NCI-H510A (cell line): ENCODE data around the gene PARP8.
"Not testable (repeated sequence)": the region's sequence is repeated elsewhere in the genome, so short reads cannot be mapped to it uniquely, and the experiment has no call there.

Experiments
- DNase-seq: peaks from one replicate; lab custom pipeline; 2025; lab: John Stamatoyannopoulos, UW

PARP8 gene

GRCh38 chr5:50687548-50687947, 21.1 kb downstream of the PARP8 start:
- no peak for DNase-seq

- DNase-seq: no peak
These were observed 25.1 kb downstream of the PARP8 start for GRCh38 chr5:50691399-50692016.

DNA sequence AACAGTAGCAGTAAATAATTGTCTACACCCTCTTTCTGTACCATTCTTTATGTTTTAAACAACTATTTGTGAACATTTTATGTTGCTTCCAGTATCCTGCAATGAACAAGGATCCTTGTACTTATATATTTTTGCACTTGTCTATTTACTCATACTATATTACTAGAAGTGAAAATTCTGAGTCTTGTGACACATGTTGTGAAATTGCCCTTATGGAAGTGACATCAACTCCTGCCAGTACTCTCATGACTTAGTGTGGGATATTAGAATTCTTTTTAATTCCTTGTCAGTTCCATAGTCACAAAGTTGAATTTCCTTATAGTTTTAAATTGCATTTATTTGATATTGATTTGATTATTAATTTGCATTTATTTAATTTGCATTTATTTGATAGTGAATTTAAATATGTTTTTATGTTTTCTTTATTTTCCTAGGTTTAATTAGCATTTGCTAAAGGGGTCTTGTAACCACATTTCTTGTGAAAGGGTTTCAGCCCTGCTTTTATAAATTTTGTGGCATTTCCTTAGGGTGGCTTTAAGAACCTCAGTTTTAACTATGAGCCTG, 27.7 kb downstream of the PARP8 start:
- DNase-seq: no peak

GRCh38 chr5:50694626-50695025, 28.2 kb downstream of the PARP8 start:
- not testable (repeated sequence) for DNase-seq

DNA sequence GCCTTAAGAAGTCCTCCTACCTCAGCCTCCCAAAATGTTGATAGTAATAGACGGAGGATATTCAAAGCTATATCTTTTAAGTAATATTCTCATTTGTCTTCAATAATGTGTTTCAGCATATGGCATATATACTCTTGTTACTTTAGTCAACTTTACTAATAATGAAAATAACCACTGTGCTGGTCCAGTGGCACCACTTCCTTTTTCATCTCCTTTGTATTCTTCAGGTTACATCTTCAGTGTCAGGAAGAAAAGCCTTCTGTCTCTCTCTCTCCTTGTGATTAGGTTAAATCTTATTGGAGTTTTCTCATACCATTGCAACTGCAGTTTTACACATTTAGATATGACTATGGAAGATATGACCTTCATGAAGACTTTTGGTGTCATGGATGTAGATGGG, 31.3 kb downstream of the PARP8 start:
- no peak for DNase-seq

DNA sequence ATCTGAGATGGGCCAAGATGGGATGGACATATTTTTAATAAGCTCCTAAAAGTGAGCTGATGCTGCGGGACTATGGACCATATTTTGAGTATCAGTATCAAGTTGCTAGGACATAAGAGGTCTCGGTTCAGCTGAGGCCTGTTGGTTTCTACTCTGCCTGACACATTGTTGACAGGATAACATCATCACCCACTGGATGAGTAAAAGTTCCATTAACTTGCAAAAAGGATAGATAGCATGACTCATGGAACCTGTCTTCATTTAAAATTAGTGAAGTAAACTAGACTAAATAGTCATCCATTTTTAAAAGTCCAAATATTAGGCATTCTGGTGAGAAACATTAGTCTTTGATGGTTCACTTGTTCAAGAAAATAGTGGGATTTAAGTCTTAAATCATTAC, 33.3 kb downstream of the PARP8 start:
- DNase-seq: no peak

DNA sequence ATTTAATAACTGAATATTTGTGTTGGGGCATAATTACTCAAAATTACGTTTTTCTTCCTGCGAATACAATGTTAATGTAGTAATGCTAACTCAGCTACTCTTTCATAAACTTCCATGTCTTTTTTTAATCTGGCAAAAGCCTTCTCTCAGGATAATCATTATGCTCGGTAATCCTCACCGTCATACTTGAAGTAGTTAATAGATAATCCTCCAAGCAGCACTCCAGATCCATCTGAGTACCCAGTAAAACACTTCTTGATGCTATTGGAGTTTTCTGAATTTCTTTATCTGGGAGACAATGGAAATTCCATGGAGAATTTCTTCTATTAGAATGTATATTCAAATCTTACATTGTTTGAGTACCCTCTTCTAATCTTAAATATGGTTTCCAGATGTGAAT, 34.3 kb downstream of the PARP8 start:
- DNase-seq: no peak

DNA sequence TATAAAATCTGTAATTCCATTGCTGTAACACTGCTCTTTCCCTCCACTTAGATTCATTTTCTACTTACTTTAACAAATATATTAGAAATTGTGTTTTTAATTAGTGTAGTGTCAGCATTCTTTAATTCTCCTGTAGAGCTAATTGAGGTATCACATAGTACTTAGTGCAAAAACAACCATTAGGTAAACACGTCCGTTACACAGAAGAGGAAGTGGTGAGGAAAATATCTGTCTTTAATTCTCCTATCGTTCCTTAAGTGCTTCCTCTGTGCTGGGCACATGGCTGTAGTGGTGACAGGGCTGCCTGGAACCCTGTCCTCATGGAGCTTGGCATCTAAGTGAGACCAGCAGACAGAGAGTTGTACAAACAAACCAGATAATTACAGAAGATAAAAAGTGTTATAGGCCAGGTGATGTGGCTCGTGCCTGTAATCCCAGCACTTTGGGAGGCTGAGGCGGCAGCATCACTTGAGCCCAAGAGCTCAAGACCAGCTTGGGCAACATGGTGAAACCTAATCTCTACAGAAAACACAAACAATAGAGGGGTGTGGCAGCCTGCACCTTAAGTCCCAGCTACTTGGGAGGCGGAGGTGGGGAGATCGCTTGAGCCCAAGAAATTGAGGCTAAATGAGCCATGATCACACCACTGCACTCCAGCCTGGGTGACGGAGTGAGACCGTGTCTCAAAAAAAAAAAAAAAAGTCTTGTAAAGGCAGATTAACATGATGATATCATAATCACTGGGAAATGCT, 36.4 kb downstream of the PARP8 start:
- DNase-seq: no peak

- DNase-seq: no peak
These were observed 36.9 kb downstream of the PARP8 start for GRCh38 chr5:50703367-50703666.

DNA sequence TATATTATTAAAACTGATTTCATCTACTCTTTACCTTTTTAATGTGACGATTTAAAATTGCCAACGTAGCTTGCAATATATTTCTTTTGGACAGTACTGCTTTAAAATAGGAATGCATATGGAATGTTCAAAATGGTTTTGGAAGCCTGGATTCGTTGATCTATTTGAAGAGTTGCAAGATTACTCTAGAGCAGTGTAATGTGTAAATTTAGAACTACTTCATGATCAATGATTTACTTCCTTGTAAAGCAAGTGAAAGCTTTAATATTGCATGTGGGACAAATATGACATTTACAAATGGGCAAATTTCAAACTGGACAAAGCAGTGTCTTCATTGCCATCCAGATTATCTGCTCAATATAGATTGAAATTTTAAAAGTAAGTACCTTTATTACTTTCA, 38.3 kb downstream of the PARP8 start:
- DNase-seq: no peak

GRCh38 chr5:50709471-50709870, 43.0 kb downstream of the PARP8 start:
- no peak for DNase-seq

DNA sequence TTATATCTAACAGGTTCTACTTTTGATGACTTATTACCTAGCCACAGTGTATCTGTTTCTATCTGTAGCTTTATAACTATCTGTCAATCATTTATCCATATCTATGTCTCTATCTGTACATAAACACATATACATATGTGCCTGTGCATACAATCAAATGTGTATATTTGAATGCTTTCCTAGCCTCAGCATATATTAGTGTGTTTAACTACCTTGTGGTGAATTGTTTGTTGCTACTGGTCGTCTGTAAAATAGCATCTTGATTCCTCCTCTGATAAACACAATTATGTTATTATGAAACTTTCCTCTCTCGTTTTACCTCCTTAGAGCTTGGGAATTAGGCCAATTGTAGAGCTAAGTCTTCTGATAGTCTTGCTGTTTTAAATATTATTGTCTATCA, 44.4 kb downstream of the PARP8 start:
- no peak for DNase-seq

DNA sequence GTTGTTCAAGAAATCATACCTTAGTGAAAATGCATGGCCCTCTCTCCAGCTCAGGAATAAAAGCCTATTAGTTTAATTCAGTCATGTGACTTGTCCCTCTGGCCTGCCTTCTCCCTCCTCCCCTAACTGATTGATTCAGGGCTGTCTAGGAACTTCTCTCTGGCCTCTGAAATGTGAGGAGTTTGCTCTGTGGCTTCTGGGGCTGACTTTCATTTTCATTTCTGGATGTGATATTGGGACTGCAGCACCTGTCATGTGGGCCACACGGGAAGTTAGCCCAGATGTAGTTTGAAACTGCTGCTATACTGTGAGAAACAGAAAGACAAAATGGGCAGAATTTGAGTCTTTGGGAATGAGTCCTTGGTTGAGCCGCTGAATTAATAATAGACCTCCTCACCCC, 44.8 kb downstream of the PARP8 start:
- DNase-seq: no peak

DNA sequence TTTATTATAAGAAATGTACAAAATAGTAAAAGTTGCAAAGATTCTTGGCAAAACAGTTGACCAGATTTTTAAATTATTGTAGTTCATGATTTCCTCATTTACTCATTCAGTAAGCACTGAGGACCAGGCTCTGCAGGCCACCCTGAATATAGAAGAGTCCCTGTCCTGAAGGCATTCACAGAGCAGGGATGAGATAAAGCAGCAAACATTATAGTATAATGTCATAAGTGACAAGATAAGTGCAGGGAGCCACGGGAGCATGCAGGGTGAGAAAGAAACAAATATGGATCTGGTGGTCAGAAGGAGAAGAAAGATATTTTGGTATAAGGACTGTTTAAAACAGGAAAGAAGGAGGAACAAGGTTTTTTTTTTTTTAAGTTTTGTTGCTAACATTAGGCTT, 46.0 kb downstream of the PARP8 start:
- DNase-seq: no peak

- DNase-seq: no peak
These were observed 48.6 kb downstream of the PARP8 start for GRCh38 chr5:50715001-50715400.

DNA sequence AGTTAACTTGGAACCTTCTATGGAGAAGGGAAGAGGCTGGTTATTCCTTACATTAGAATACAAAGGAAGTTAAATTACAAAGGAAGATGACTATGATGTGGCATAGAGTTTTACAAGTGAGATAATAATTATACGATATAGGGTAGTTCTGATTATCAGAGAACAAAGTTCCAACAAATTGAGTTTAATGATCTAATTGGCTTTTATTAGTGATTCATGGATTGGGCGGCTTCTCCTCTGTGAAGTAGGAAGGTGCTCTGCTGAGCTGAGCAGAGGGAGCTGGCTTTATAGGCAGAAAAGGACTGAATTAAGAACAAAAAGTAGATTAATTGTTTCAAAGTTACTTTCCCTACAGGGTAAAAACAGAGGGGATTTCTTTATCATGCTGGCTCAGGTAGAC, 49.7 kb downstream of the PARP8 start:
- no peak for DNase-seq

GRCh38 chr5:50717651-50718050, 51.2 kb downstream of the PARP8 start:
- no peak for DNase-seq

GRCh38 chr5:50720061-50720710, 53.7 kb downstream of the PARP8 start:
- DNase-seq: no peak

DNA sequence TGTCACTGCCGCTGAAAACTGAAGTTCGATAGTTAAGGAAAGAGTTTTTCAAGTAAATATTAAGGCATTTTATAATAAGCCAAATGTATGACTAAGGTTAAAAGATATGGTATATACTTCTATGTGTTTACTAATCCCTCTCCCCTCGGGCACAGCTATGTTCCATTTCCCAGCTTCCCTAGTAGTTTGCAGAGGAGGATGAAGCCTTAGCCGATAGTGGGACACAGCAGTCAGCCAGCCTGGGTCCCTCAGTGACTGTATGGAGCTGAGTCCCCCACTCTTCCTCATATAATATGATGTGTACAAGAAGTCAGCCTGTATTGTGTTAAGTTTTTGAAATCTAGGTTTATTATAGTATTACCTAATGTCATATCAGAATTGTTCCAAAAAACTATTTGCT, 55.8 kb downstream of the PARP8 start:
- DNase-seq: no peak

DNA sequence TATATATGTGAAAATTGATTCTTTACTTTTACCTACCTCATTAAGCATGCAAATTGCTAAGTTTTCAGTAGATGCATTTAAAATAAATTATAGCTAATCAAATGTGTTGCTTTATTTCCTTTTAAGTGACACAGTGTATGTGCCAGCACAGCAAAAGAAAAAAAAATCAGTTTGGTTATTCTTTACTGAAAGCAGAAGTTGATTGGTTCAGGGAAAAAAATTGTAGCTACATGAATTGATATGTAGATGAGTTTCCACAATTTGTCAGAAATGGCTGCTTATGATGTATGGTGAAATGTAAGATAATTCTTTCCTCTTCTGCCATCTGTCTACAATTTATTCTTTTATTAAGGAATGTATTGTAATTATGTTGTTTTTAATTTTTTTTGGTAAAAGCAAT, 57.8 kb downstream of the PARP8 start:
- DNase-seq: no peak

- no peak for DNase-seq
These were observed 59.5 kb downstream of the PARP8 start for GRCh38 chr5:50725800-50726474.

DNA sequence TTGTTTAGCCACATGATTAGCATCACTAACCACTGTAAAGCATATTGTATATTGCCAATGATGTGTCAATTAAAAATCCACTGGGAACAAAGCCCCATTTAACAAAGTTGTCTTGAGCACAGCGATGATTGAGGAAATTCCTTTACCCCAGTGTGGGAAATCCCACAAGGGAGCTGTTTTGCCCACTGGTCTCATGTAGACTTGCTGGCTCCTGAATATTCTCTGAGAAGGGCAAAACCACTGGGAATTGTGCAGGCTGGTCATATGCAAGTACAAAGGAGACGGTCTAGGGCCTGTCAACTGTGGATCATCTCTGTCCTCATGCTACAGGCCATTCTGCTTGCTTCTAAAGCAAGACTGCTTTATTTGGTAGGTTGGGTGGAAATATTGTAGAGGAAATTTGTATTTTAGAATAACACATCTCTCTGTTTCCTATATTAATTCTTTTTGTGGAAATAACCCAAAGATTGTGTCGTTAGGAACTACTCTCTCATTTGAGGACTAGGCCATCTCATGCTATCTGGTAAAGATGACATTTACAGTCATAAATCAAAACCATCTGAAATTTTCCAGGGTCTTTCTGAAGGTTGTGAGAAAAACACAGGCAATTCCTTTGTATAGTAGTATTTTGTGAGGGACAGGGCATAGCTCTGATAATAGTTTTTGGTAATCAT, 60.2 kb downstream of the PARP8 start:
- DNase-seq: no peak
